Measurements from ENCODE around the gene NBPF1. TPM values are rescaled to one million over a fixed set of nuclear protein-coding genes. Genes with fewer than 3 reads are reported as not detected.
"Not testable (repeated sequence)": the region's sequence is repeated elsewhere in the genome, so short reads cannot be mapped to it uniquely, and the experiment has no call there.

Gene NBPF1
- total RNA-seq, 1 experiment from 2014 or later, result 63.4 TPM

- not testable (repeated sequence) for DNase-seq; H3K27me3 ChIP-seq; H3K4me1 ChIP-seq; H3K36me3 ChIP-seq; H3K4me3 ChIP-seq; H3K9me3 ChIP-seq (replicated peaks); H3K27ac ChIP-seq
These were observed 52.3 kb downstream of the NBPF1 start for GRCh38 chr1:16561035-16561434.

DNA sequence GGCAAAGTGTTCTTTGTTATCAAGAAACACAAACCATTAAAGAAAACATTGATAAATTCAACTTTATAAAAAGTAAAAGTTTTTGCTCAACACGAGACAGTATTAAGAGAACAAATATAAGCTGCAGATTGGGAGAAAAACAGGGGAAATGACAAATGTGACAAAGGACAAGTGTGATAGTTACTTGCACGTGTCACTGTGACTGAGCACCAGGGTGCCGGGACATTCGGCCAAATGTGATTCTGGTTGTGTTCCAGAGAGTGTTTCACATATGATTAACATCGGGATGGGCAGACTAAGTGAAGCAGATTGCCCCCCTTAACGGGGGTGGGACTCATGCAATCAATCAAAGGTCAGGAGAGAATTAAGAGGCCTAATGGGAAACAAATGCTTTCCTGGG, 52.9 kb downstream of the NBPF1 start:
- not testable (repeated sequence) for DNase-seq; H3K36me3 ChIP-seq; H3K9me3 ChIP-seq (replicated peaks); H3K4me1 ChIP-seq; H3K27me3 ChIP-seq; H3K4me3 ChIP-seq; H3K27ac ChIP-seq

DNA sequence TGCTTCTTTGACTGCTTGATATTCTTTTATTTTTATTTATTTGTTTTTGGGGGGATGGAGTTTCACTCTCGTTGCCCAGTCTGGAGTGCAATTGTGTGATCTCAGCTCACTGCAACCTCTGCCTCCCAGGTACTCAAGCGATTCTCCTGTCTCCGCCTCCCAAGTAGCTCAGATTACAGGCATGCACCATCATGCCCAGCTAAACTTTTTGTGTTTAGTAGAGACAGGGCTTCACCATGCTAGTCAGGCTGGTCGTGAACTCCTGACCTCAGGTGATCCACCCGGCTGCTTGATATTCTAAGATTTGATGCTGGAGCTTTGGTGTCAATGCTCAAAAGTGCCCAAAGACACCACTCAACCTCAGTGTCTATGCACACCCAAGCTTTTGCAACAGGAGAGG, 53.7 kb downstream of the NBPF1 start:
- DNase-seq; H3K9me3 ChIP-seq (replicated peaks); H3K36me3 ChIP-seq; H3K4me3 ChIP-seq; H3K27ac ChIP-seq; H3K4me1 ChIP-seq; H3K27me3 ChIP-seq: not testable (repeated sequence)

- H3K4me1 ChIP-seq; DNase-seq; H3K27ac ChIP-seq; H3K4me3 ChIP-seq; H3K27me3 ChIP-seq; H3K36me3 ChIP-seq; H3K9me3 ChIP-seq (replicated peaks): not testable (repeated sequence)
These were observed 56.3 kb downstream of the NBPF1 start for GRCh38 chr1:16557034-16557433.

DNA sequence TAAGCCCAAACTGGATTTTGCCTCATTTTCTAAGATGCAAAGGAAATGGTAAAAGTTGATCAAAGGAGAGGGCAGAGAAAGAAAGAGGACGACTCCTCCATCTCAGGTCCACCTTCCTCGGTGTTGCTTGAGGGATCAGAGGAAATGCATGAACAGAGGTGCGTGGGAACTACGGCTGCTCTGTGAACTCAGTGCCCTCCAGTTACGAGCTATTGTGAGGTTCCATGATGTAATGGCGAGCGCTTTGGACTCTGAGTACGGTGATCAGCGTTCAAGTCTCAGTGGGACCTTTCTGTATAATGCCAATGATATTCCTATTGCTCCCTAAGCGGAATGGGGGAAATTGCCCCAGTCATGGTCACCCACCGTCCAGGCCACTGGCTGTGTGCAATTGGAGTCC, 60.1 kb downstream of the NBPF1 start:
- not testable (repeated sequence) for H3K9me3 ChIP-seq (replicated peaks); DNase-seq; H3K36me3 ChIP-seq; H3K4me3 ChIP-seq; H3K4me1 ChIP-seq; H3K27ac ChIP-seq; H3K27me3 ChIP-seq

DNA sequence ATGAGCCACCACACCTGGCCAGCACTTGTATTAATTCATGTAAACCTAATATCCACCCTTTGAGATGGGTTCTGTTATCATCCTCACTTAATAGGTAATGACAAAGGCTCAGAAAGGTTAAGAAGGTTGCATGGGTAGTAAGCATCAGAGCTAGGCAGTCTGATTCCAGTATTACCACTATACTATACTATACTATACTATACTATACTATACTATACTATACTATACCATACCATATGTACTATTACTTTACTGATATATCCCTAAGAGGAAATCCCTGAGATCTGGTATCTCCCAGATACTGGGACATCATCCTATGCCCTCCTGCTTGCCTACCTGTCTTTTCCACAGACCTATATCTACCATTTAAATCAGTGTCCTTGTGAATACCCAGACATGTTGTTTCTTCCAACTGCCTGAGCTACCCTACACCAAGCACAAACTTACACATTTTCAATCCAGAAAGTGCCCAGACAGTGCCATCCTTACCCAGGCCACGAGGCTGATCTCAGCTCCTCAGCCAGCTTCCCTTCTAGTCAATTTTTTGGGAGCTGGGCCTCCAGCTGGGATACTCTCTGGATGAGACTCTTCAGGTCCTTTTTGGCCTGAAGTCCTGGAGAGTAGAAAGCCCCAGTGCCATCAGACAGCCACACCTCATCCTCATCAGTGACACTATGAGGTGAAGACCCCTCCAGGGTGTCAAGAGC, 63.0 kb downstream of the NBPF1 start:
- H3K36me3 ChIP-seq; H3K4me1 ChIP-seq; H3K27ac ChIP-seq; H3K27me3 ChIP-seq; DNase-seq; H3K4me3 ChIP-seq; H3K9me3 ChIP-seq (replicated peaks): not testable (repeated sequence)

DNA sequence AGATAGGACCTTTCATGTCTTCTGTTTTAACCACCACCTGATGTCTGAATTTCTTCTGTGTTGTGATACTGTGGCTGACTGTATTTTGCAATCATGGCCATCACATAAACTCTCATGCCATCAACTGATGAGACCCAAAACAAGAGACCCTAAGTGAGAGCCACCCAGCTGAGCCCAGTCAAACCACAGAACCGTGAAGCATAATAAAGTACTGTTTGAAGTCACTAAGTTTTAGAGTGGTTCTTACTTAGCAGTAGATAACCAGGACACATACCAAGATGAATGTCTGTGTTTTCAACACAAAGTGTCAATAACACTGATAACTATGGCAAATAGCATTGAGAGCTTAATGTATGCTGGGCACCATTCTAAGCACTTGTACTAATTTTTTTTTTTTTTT, 63.8 kb downstream of the NBPF1 start:
- not testable (repeated sequence) for H3K36me3 ChIP-seq; DNase-seq; H3K27ac ChIP-seq; H3K27me3 ChIP-seq; H3K4me1 ChIP-seq; H3K9me3 ChIP-seq (replicated peaks); H3K4me3 ChIP-seq

GRCh38 chr1:16547502-16548241, 65.7 kb downstream of the NBPF1 start:
- not testable (repeated sequence) for H3K36me3 ChIP-seq; H3K9me3 ChIP-seq (replicated peaks); H3K27me3 ChIP-seq; H3K27ac ChIP-seq; DNase-seq; H3K4me3 ChIP-seq; H3K4me1 ChIP-seq

DNA sequence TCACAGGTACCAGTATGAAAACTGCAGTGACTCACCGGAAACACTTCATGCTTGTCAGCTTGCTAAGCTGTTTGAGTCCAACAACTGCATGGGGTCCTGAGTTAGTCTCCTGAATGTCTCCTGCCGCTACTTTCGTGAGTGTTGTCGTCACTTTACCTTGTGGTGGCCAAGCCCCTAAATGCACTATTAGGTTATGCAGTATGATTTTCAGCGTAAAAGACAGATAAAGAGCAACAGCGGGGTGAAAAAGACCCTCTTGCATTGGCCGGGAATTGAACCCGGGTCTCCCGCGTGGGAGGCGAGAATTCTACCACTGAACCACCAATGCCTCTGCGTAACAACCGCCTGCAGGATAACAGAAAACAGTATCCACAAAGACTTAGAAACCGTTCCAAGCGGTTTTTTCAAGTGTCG, 67.7 kb downstream of the NBPF1 start:
- peak overlapping the region; percentile 35 for H3K4me3 ChIP-seq
- not testable (repeated sequence) for H3K4me1 ChIP-seq; H3K9me3 ChIP-seq (replicated peaks); H3K36me3 ChIP-seq; H3K27ac ChIP-seq; H3K27me3 ChIP-seq
- peak; percentile 57 to 80 for DNase-seq

DNA sequence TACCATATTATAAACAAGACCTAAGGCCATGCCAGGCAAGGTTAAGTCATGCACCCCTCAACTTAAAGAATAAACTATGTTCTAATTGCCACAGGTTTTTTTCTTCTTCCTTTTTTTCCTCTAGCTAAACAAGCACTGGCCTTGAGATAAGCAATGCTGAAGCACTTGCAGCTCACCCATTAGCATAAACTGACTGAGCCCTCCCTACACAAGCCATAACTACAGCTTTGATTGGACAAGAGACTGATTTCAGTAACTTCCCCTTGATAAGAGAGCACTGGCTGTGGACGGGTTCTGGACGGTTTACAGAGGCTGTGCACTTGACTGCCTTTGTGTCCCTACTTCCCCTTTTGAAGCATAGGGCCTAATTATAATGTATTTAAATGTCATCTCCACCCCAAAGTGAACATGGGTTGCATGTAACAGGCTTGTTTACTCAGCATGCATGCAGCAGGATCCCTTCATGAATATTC, 72.9 kb downstream of the NBPF1 start:
- H3K27me3 ChIP-seq; H3K4me1 ChIP-seq; H3K9me3 ChIP-seq (replicated peaks); DNase-seq; H3K4me3 ChIP-seq; H3K27ac ChIP-seq; H3K36me3 ChIP-seq: not testable (repeated sequence)

DNA sequence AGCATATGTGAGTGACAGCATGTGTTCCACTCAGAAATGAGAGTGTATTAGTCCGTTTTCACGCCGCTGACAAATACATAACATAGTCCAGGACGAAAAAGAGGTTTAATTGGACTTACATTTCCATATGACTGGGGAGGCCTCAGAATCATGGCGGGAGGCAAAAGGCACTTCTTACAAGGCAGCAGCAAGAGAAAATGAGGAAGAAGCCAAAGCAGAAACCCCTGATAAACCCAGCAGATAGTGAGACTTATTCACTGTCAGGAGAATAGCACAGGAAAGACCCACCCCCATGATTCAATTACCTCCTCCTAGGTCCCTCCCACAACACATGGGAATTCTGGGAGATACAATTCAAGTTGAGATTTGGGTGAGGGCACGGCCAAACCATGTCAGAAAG, 75.8 kb downstream of the NBPF1 start:
- H3K36me3 ChIP-seq; H3K9me3 ChIP-seq (replicated peaks); H3K4me1 ChIP-seq; DNase-seq; H3K4me3 ChIP-seq; H3K27me3 ChIP-seq; H3K27ac ChIP-seq: not testable (repeated sequence)

- not testable (repeated sequence) for H3K27me3 ChIP-seq; H3K36me3 ChIP-seq; H3K27ac ChIP-seq; DNase-seq; H3K9me3 ChIP-seq (replicated peaks); H3K4me1 ChIP-seq; H3K4me3 ChIP-seq
These were observed 76.6 kb downstream of the NBPF1 start for GRCh38 chr1:16536796-16537195.

GRCh38 chr1:16535898-16536297, 77.5 kb downstream of the NBPF1 start:
- not testable (repeated sequence) for H3K36me3 ChIP-seq; DNase-seq; H3K27me3 ChIP-seq; H3K4me1 ChIP-seq; H3K27ac ChIP-seq; H3K4me3 ChIP-seq; H3K9me3 ChIP-seq (replicated peaks)

GRCh38 chr1:16535487-16535886, 77.9 kb downstream of the NBPF1 start:
- H3K4me1 ChIP-seq; H3K4me3 ChIP-seq; DNase-seq; H3K9me3 ChIP-seq (replicated peaks); H3K27me3 ChIP-seq; H3K36me3 ChIP-seq; H3K27ac ChIP-seq: not testable (repeated sequence)

DNA sequence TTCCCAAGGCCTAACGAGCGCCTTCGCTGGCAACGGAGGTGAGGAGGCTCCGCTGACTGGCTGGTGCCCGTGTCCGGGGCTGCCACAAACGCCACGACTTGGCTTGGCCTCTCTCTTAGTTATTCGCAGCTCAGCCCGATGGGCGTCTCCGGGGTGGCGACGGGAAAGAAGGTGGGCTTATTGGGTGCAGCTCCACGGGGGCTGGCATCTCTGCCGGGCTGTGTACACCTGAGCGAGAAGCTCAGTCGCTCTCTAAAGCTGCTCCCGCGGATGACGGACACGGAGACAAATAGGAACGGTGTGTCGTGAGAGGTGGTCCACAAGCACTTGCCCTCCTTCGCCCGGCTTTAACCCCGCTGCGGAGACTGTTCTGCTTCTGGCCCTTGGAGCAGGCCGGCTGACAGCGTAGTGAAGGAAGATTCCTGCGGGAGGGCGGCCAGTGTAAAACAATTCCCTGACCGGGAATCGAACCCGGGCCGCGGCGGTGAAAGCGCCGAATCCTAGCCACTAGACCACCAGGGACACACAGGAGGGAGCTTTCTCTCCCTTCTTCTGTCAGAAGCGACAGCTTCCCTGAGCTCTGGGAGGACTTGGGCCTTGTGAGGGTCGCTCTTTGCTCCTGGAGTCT, 78.4 kb downstream of the NBPF1 start:
- DNase-seq; H3K27ac ChIP-seq; H3K9me3 ChIP-seq (replicated peaks); H3K4me3 ChIP-seq; H3K36me3 ChIP-seq; H3K27me3 ChIP-seq; H3K4me1 ChIP-seq: not testable (repeated sequence)

All from SJCRH30 (cell line).